Esophagus squamous epithelium (tissue), 5 donors: ENCODE results near the gene ZNF143. TPM values are rescaled to one million over a fixed set of nuclear protein-coding genes. Genes with fewer than 3 reads are reported as not detected.

ENCODE experiments used
- DNase-seq: peaks from one replicate; lab custom pipeline; 2025; lab: John Stamatoyannopoulos, UW
- H3K27ac ChIP-seq, 4 donors: fragments of 200-600 bp; sonication (generic); one replicate each; pipeline ENCODE4 v1.5.1; 2016 to 2019; ENCODE audit warnings: mild to moderate bottlenecking in 1 of 4
- H3K27me3 ChIP-seq, 4 donors: fragments of 200-600 bp; sonication (generic); 1 replicate in 3 of 4; 2 replicates in 1 of 4; pipeline versions ENCODE4 v1.5.1 to v1.6.0; 2017 to 2021; ENCODE audit warnings: antibody characterized with exemption in 1 of 4
- H3K36me3 ChIP-seq, 3 donors: fragments of 200-600 bp; sonication (generic); one replicate each; pipeline ENCODE4 v1.5.1; 2016 to 2019
- H3K4me1 ChIP-seq, 3 donors: fragments of 200-600 bp; sonication (generic); one replicate each; pipeline ENCODE4 v1.5.1; 2017 to 2019
- H3K4me3 ChIP-seq, 4 donors: fragments of 200-600 bp; sonication (generic); 1 replicate in 3 of 4; 2 replicates in 1 of 4; pipeline ENCODE4 v1.5.1; 2016 to 2019; ENCODE audit warnings: mild to moderate bottlenecking in 2 of 4, moderate library complexity in 1 of 4
- H3K9me3 ChIP-seq, 3 donors: fragments of 200-600 bp; sonication (generic); one replicate each; pipeline ENCODE4 v1.5.1; 2016 to 2019
- CTCF ChIP-seq, 6 experiments: fragments of 450-650 bp in 4 of 6; fragments of 200-600 bp in 2 of 6; sonication (generic) in 2 of 6; IDR thresholded peaks; one replicate each; pipeline ENCODE4 v1.5.1; 2016 to 2019; ENCODE audit warnings: antibody characterized with exemption in 6 of 6, mild to moderate bottlenecking in 4 of 6, moderate library complexity in 4 of 6
- POLR2A ChIP-seq, 4 donors: fragments of 450-650 bp; IDR thresholded peaks; one replicate each; pipeline ENCODE4 v1.6.1; 2017; ENCODE audit warnings: antibody characterized with exemption in 4 of 4, mild to moderate bottlenecking in 4 of 4, moderate library complexity in 3 of 4
- WGBS, 2 donors: methylation state at CpG; one replicate each; pipeline ENCODE4 v1.1.5; 2018; 5-methylcytosine and 5-hydroxymethylcytosine counted together
- intact Hi-C: fragments of 100-400 bp; cut with DNase I; formaldehyde crosslinking; loops from one replicate; pipeline ENCODE4 v1.15.0; 2022
- total RNA-seq, 4 donors: library from RNA; depleted of rRNA; stranded (reverse); fragments of >200 nt; gene quantifications; one replicate each; pipeline ENCODE4 v1.1.0, GENCODE V29; 2016
- donor health status: DM: yes; HTN: yes; CAD: no.

The ZNF143 gene
- total RNA-seq, 4 donors from 2014 or later: 9.7 to 26.1 (median 16.6) TPM

GRCh38 chr11:9462172-9462799 is 1.5 kb downstream of the ZNF143 start:
- no peak for DNase-seq
- peak overlapping the region; percentile 66 to 99 (median 78) for H3K4me3 ChIP-seq
- WGBS, 2 donors: 73 to 83% methylated on average over 13 to 16 of the region's 16 CpGs

GRCh38 chr11:9462806-9463537 is 2.2 kb downstream of the ZNF143 start:
- WGBS, 2 donors: 75 to 83% methylated on average over 8 of the region's 8 CpGs
- TF ChIP-seq POLR2A (IDR thresholded peaks at IDR 0.05) (no peak), CTCF (IDR thresholded peaks at IDR 0.05) (no peak)
- H3K4me3 ChIP-seq: peak overlapping the region in 1 of 4 donors; percentile 80
- peak overlapping the region; percentile 96 to 98 (median 97) for H3K27ac ChIP-seq
- peaks cover 4 to 38% (median 8%) of the 10 kb centered on the region in 3 donors for H3K4me1 ChIP-seq
- intact Hi-C loops: no loop called here
- H3K27me3 ChIP-seq: no peaks in the 10 kb centered on the region
- no peaks in the 10 kb centered on the region for H3K9me3 ChIP-seq
- no peak for DNase-seq
- peaks cover 0 to 7% (median 0%) of the 10 kb centered on the region in 3 donors for H3K36me3 ChIP-seq

More at GRCh38 chr11:9462172-9462799, 1.5 kb downstream of the ZNF143 start:
- H3K27me3 ChIP-seq: no peaks in the 10 kb centered on the region
- intact Hi-C loops: no loop called here
- no peak for TF ChIP-seq POLR2A (IDR thresholded peaks at IDR 0.05)
- TF ChIP-seq CTCF (IDR thresholded peaks at IDR 0.05): no peak
- H3K4me1 ChIP-seq: peaks cover 4 to 38% (median 8%) of the 10 kb centered on the region in 3 donors
- H3K36me3 ChIP-seq: peaks cover 0 to 7% (median 0%) of the 10 kb centered on the region in 3 donors
- no peaks in the 10 kb centered on the region for H3K9me3 ChIP-seq
- H3K27ac ChIP-seq: peak overlapping the region; percentile 96 to 98 (median 97)

- Histone ChIP-seq H3K4me3 (no peak overlapping the region), H3K27ac (no peak overlapping the region), H3K36me3 (peaks cover 6 to 65% (median 8%) of the 10 kb centered on the region in 3 donors), H3K27me3 (no peaks in the 10 kb centered on the region), H3K9me3 (no peaks in the 10 kb centered on the region), H3K4me1 (no peaks in the 10 kb centered on the region)
- 86 to 94% methylated on average over 4 of the region's 4 CpGs for WGBS, 2 donors
- TF ChIP-seq POLR2A (IDR thresholded peaks at IDR 0.05) (no peak), CTCF (IDR thresholded peaks at IDR 0.05) (no peak)
- intact Hi-C loops: no loop called here
- DNase-seq: no peak
These were observed 10.0 kb downstream of the ZNF143 start for GRCh38 chr11:9470765-9471164.

GRCh38 chr11:9473408-9473807 is 12.6 kb downstream of the ZNF143 start:
- H3K4me3 ChIP-seq: no peak overlapping the region
- TF ChIP-seq CTCF (IDR thresholded peaks at IDR 0.05) (no peak), POLR2A (IDR thresholded peaks at IDR 0.05) (no peak)
- no peak for DNase-seq
- no peaks in the 10 kb centered on the region for H3K27me3 ChIP-seq
- H3K9me3 ChIP-seq: no peaks in the 10 kb centered on the region
- no peak overlapping the region for H3K27ac ChIP-seq
- no peaks in the 10 kb centered on the region for H3K4me1 ChIP-seq
- intact Hi-C loops: no loop called here
- peaks cover 6 to 84% (median 10%) of the 10 kb centered on the region in 3 donors for H3K36me3 ChIP-seq

- Histone ChIP-seq H3K9me3 (no peaks in the 10 kb centered on the region), H3K4me3 (no peak overlapping the region), H3K27me3 (no peaks in the 10 kb centered on the region), H3K27ac (no peak overlapping the region), H3K4me1 (no peaks in the 10 kb centered on the region), H3K36me3 (peaks cover 1 to 100% (median 12%) of the 10 kb centered on the region in 3 donors)
- WGBS, 2 donors: 72 to 75% methylated on average over 2 of the region's 2 CpGs
- no peak for DNase-seq
- intact Hi-C loops: no loop called here
- TF ChIP-seq CTCF (IDR thresholded peaks at IDR 0.05) (no peak), POLR2A (IDR thresholded peaks at IDR 0.05) (no peak)
These were observed 19.1 kb downstream of the ZNF143 start for GRCh38 chr11:9479899-9480298.
